Activated CD8-positive, alpha-beta T cell treated with anti-CD3 and anti-CD28 coated beads for 36 hours (primary cell): Measurements from ENCODE around the gene TBRG1. TPM values are rescaled to one million over a fixed set of nuclear protein-coding genes. Genes with fewer than 3 reads are reported as not detected.

Experiments
- ATAC-seq: fragments of 200-7000 bp; cut with Tn5 transposase; one replicate; pipeline ENCODE4 v1.10.0; 2021; ENCODE audit warnings: mild to moderate bottlenecking, moderate library complexity
- CTCF ChIA-PET: fragments of 350-600 bp; sonication (Branson Sonifier 250); formaldehyde crosslinking; loops from one replicate; lab custom pipeline; 2021; ENCODE audit warnings: antibody characterized with exemption; lab: Charles Lee
- POLR2A ChIA-PET: fragments of 350-600 bp; sonication (Branson Sonifier 250); formaldehyde crosslinking; loops from one replicate; lab custom pipeline; 2021; ENCODE audit warnings: antibody characterized with exemption; lab: Charles Lee
- DNase-seq: peaks from one replicate; pipeline ENCODE4 v3.0.0-alpha.2; 2020
- H3K27ac Mint-ChIP-seq: one replicate; pipeline ENCODE4 v1.8.0; 2021; ENCODE audit warnings: mild to moderate bottlenecking, mixed read lengths
- H3K27me3 Mint-ChIP-seq: one replicate; pipeline ENCODE4 v1.8.0; 2021; ENCODE audit warnings: mixed read lengths
- H3K36me3 Mint-ChIP-seq: one replicate; pipeline ENCODE4 v1.8.0; 2021; ENCODE audit warnings: low read depth, mixed read lengths
- H3K4me1 Mint-ChIP-seq: one replicate; pipeline ENCODE4 v1.8.0; 2021; ENCODE audit warnings: low read depth, mixed read lengths
- H3K4me3 Mint-ChIP-seq: one replicate; pipeline ENCODE4 v1.8.0; 2021; ENCODE audit warnings: mild to moderate bottlenecking, moderate library complexity, mixed read lengths
- H3K9me3 Mint-ChIP-seq: one replicate; pipeline ENCODE4 v1.8.0; 2021; ENCODE audit warnings: mixed read lengths
- intact Hi-C: fragments of 100-400 bp; cut with micrococcal nuclease; formaldehyde crosslinking; loops from one replicate; pipeline ENCODE4 v1.10.0; 2022
- total RNA-seq, 2 experiments: library from RNA; stranded (reverse); gene quantifications; one replicate each; pipeline ENCODE4 v1.2.3, GENCODE V29; 2021
- TF ChIP-seq, protein P1 (sequence below): fragments of 200-600 bp; IDR thresholded peaks from one replicate; pipeline ENCODE4 v1.8.0; 2022; ENCODE audit warnings: antibody characterized with exemption, mild to moderate bottlenecking

TBRG1 gene
- total RNA-seq, 2 experiments from 2014 or later = 31.9 to 32.1 TPM

GRCh38 chr11:124639186-124639585, 16.5 kb downstream of the TBRG1 start:
- TF ChIP-seq, protein P1, sequence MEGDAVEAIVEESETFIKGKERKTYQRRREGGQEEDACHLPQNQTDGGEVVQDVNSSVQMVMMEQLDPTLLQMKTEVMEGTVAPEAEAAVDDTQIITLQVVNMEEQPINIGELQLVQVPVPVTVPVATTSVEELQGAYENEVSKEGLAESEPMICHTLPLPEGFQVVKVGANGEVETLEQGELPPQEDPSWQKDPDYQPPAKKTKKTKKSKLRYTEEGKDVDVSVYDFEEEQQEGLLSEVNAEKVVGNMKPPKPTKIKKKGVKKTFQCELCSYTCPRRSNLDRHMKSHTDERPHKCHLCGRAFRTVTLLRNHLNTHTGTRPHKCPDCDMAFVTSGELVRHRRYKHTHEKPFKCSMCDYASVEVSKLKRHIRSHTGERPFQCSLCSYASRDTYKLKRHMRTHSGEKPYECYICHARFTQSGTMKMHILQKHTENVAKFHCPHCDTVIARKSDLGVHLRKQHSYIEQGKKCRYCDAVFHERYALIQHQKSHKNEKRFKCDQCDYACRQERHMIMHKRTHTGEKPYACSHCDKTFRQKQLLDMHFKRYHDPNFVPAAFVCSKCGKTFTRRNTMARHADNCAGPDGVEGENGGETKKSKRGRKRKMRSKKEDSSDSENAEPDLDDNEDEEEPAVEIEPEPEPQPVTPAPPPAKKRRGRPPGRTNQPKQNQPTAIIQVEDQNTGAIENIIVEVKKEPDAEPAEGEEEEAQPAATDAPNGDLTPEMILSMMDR = no peak

DNA sequence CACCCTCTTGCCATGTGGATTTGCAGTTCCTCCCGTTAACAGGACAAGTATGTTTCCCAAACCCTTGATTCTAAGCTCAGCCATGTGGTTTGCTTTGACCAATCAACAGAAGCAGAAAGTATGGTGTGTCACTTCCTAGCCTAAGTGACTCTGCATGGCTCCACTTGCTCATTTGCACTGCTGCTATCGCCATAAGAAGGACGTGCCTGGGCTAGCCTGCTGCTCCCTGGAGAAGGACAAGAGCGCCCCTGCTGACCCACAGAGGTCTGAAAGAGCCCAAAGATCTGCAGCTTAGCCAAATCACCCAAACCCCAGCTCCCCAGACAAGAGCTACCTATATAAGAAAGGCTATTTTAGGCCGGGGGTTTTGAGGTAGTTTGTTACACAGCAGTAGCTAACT, 18.0 kb downstream of the TBRG1 start:
- TF ChIP-seq, protein P1 = no peak
- ChIA-PET CTCF (interaction anchor here (0.9 to 1.7 kb wide), 6 partner anchors 9 to 236 kb away, joined by 3 to 9 read pairs (median 4); no protein-coding TSS in a partner anchor), POLR2A (interaction anchor here (1.0 to 1.1 kb wide), 2 partner anchors 10 to 15 kb away, joined by 4 read pairs; no protein-coding TSS in a partner anchor)
- H3K27ac Mint-ChIP-seq = no peak overlapping the region
- no peaks in the 10 kb centered on the region for H3K9me3 Mint-ChIP-seq
- H3K36me3 Mint-ChIP-seq = peaks cover 5% of the 10 kb centered on the region
- ATAC-seq = no peak
- no peak overlapping the region for H3K4me3 Mint-ChIP-seq
- intact Hi-C loops = no loop called here
- no peaks in the 10 kb centered on the region for H3K27me3 Mint-ChIP-seq
- no peak for DNase-seq
- H3K4me1 Mint-ChIP-seq = no peaks in the 10 kb centered on the region

More at GRCh38 chr11:124639186-124639585, 16.5 kb downstream of the TBRG1 start:
- Mint-ChIP-seq H3K4me1 (no peaks in the 10 kb centered on the region), H3K4me3 (no peak overlapping the region), H3K36me3 (peaks cover 7% of the 10 kb centered on the region), H3K27me3 (no peaks in the 10 kb centered on the region), H3K27ac (no peak overlapping the region), H3K9me3 (no peaks in the 10 kb centered on the region)
- DNase-seq (no peak), ATAC-seq (no peak)
- POLR2A ChIA-PET = interaction anchor here (0.6 to 1.0 kb wide), 2 partner anchors 30 to 473 kb away, joined by 3 to 4 read pairs; no protein-coding TSS in a partner anchor
- intact Hi-C loops = no loop called here
- CTCF ChIA-PET = interaction anchor here (1.7 to 2.0 kb wide), 2 partner anchors 9 to 124 kb away, joined by 8 to 9 read pairs; no protein-coding TSS in a partner anchor

DNA sequence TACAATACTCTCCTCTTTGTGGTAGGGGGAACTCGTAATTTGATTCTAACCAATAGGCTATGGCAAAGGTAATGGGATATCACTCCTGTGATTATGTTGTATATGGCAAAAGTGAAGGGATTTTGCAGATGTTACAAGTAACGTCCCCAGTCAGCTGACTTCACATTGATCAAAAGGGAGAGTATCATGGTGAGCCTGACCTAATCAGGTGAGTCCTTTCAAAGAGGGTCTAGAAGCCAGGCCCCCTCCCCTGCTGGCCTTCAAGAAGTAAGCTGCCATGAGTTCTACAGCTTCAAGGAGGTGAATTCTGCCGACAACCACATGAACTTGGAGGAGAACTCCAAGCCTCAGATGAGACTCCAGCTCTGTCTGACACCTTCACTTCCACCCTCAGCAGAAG, 20.0 kb downstream of the TBRG1 start:
- intact Hi-C loops = no loop called here
- Mint-ChIP-seq H3K4me1 (no peaks in the 10 kb centered on the region), H3K4me3 (no peak overlapping the region), H3K9me3 (no peaks in the 10 kb centered on the region), H3K36me3 (no peaks in the 10 kb centered on the region), H3K27me3 (no peaks in the 10 kb centered on the region), H3K27ac (no peak overlapping the region)
- TF ChIP-seq, protein P1 = no peak
- DNase-seq = no peak
- no peak for ATAC-seq
- ChIA-PET POLR2A (interaction anchor here (0.9 kb wide), 1 partner anchor 19 kb away, joined by 3 read pairs; no protein-coding TSS in a partner anchor), CTCF (interaction anchor here (1.0 to 4.8 kb wide), 4 partner anchors 21 to 223 kb away, joined by 4 to 30 read pairs (median 10); no protein-coding TSS in a partner anchor)

DNA sequence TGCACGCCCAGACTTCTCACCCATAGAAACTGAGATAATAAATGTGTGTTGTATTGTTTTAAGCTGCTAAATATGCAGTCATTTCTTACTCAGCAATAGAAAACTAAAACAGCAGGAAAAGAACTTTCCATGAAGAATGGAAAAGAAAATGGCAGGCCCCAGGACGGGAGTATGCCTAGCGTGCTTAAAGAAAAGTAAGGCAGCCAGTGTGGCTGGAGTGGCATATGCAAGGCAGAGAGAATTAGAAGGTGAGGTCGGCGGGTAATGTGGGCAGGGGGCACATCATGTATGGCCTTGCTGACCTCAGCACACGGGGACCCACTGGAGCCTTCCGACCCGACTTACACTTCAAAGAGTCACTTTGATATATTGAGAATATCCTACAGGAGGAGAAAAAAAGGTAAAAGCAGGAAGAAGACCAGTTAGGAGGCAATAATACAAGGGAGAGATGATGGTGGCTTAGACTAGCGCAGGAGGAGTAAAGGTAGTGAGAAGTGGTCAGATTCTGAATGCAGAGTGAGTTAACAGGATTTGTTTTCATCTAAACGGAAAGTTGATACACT, 20.5 kb downstream of the TBRG1 start:
- POLR2A ChIA-PET = interaction anchor here (0.9 kb wide), 1 partner anchor 20 kb away, joined by 3 read pairs; no protein-coding TSS in a partner anchor
- H3K4me3 Mint-ChIP-seq = no peak overlapping the region
- intact Hi-C loops = no loop called here
- no peaks in the 10 kb centered on the region for H3K4me1 Mint-ChIP-seq
- TF ChIP-seq, protein P1 = no peak
- DNase-seq = no peak
- no peak for ATAC-seq
- H3K27me3 Mint-ChIP-seq = no peaks in the 10 kb centered on the region
- CTCF ChIA-PET = interaction anchor here (1.0 to 4.8 kb wide), 15 partner anchors 9 to 223 kb away, joined by 3 to 30 read pairs (median 5); partner anchors contain the start of genes NRGN and TBRG1
- H3K9me3 Mint-ChIP-seq = no peaks in the 10 kb centered on the region
- H3K27ac Mint-ChIP-seq = no peak overlapping the region
- no peaks in the 10 kb centered on the region for H3K36me3 Mint-ChIP-seq
